CD14-positive monocyte (primary cell): ENCODE results near the gene GRK2. TPM values are rescaled to one million over a fixed set of nuclear protein-coding genes. Genes with fewer than 3 reads are reported as not detected.

Source experiments
- DNase-seq, 3 donors: peaks; one replicate each; pipeline ENCODE4 v3.0.0-alpha.2; 2011 to 2022
- H2AFZ ChIP-seq: 2 replicates; pipeline ENCODE4 v1.6.0; 2012; ENCODE audit warnings: mild to moderate bottlenecking, low read depth, low read length, inconsistent platforms; ENCODE audit not compliant: insufficient read depth, poor library complexity, severe bottlenecking
- H3K27ac ChIP-seq, 2 donors: 1 replicate in 1 of 2; 2 replicates in 1 of 2; pipeline ENCODE4 v1.5.1; 2012 to 2013; ENCODE audit warnings: low read length in 2 of 2, control low read depth in 1 of 2, inconsistent platforms in 1 of 2, low read depth in 1 of 2, mild to moderate bottlenecking in 1 of 2
- H3K27me3 ChIP-seq, 2 donors: one replicate each; pipeline versions ENCODE4 v1.6.0 to v1.6.1; 2011 to 2013; ENCODE audit warnings: low read length in 2 of 2; ENCODE audit not compliant: control insufficient read depth in 2 of 2, insufficient read depth in 2 of 2
- H3K36me3 ChIP-seq, 2 donors: replicated peaks in 1 of 2; 1 replicate in 1 of 2; 2 replicates in 1 of 2; pipeline versions ENCODE4 v1.5.1 to v1.6.1; 2012 to 2013; ENCODE audit warnings: low read length in 2 of 2, control low read depth in 1 of 2, inconsistent platforms in 1 of 2, mild to moderate bottlenecking in 1 of 2; ENCODE audit not compliant: insufficient read depth in 2 of 2, control insufficient read depth in 1 of 2
- H3K4me1 ChIP-seq, 2 donors: 1 replicate in 1 of 2; 2 replicates in 1 of 2; pipeline versions ENCODE4 v1.5.1 to v1.6.1; 2012 to 2013; ENCODE audit warnings: low read length in 2 of 2, control low read depth in 1 of 2, inconsistent platforms in 1 of 2, mild to moderate bottlenecking in 1 of 2, moderate library complexity in 1 of 2; ENCODE audit not compliant: insufficient read depth in 2 of 2, control insufficient read depth in 1 of 2
- H3K4me2 ChIP-seq: replicated peaks from 2 replicates; pipeline ENCODE3; 2012; ENCODE audit warnings: low read length, moderate library complexity, mild to moderate bottlenecking; ENCODE audit not compliant: poor library complexity, severe bottlenecking; ENCODE audit errors: extremely low read depth
- H3K4me3 ChIP-seq, 3 experiments: fragments of 200-600 bp in 1 of 3; sonication (generic) in 1 of 3; replicated peaks in 1 of 3; 1 replicate in 2 of 3; 2 replicates in 1 of 3; pipeline ENCODE4 v1.5.1; 2011 to 2013; ENCODE audit warnings: low read length in 3 of 3, mild to moderate bottlenecking in 3 of 3, control low read depth in 2 of 3, low read depth in 2 of 3, inconsistent platforms in 1 of 3, moderate library complexity in 1 of 3
- H3K79me2 ChIP-seq: 2 replicates; pipeline ENCODE4 v1.6.0; 2012; ENCODE audit warnings: mild to moderate bottlenecking, control low read depth, inconsistent platforms, low read length, moderate library complexity; ENCODE audit not compliant: insufficient read depth
- H3K9ac ChIP-seq: 2 replicates; pipeline ENCODE4 v1.6.0; 2017; ENCODE audit warnings: low read length, mild to moderate bottlenecking; ENCODE audit not compliant: insufficient read depth, poor library complexity, severe bottlenecking
- H3K9me3 ChIP-seq, 2 donors: replicated peaks in 1 of 2; 1 replicate in 1 of 2; 2 replicates in 1 of 2; pipeline versions ENCODE4 v1.5.1 to v1.6.1; 2012 to 2013; ENCODE audit warnings: low read length in 2 of 2, control low read depth in 1 of 2; ENCODE audit not compliant: control insufficient read depth in 1 of 2, insufficient read depth in 1 of 2
- H4K20me1 ChIP-seq: 2 replicates; pipeline ENCODE4 v1.6.0; 2012; ENCODE audit warnings: mild to moderate bottlenecking, low read length, control low read depth, moderate library complexity; ENCODE audit not compliant: insufficient read depth
- H3K27ac Mint-ChIP-seq, 7 donors: one replicate each; pipeline ENCODE4 v1.8.0; 2020; ENCODE audit warnings: mild to moderate bottlenecking in 7 of 7, mixed read lengths in 7 of 7, moderate library complexity in 6 of 7, inconsistent platforms in 2 of 7
- H3K27me3 Mint-ChIP-seq, 3 donors: one replicate each; pipeline ENCODE4 v1.8.0; 2021 to 2022; ENCODE audit warnings: low read depth in 3 of 3, mild to moderate bottlenecking in 3 of 3, mixed read lengths in 3 of 3, moderate library complexity in 3 of 3, inconsistent platforms in 1 of 3
- H3K36me3 Mint-ChIP-seq, 2 donors: one replicate each; pipeline ENCODE4 v1.8.0; 2020; ENCODE audit warnings: mixed read lengths in 2 of 2, inconsistent platforms in 1 of 2, mild to moderate bottlenecking in 1 of 2
- H3K4me1 Mint-ChIP-seq: one replicate; pipeline ENCODE4 v1.8.0; 2020; ENCODE audit warnings: mild to moderate bottlenecking, mixed read lengths
- H3K4me3 Mint-ChIP-seq, 2 donors: one replicate each; pipeline ENCODE4 v1.8.0; 2020; ENCODE audit warnings: mild to moderate bottlenecking in 2 of 2, mixed read lengths in 2 of 2, moderate library complexity in 1 of 2
- H3K9me3 Mint-ChIP-seq, 7 donors: one replicate each; pipeline ENCODE4 v1.8.0; 2020 to 2022; ENCODE audit warnings: mixed read lengths in 7 of 7, mild to moderate bottlenecking in 6 of 7, moderate library complexity in 6 of 7, inconsistent platforms in 2 of 7
- CTCF ChIP-seq: fragments of 200-600 bp; IDR thresholded peaks from one replicate; pipeline ENCODE4 v1.8.0; 2022; ENCODE audit warnings: antibody characterized with exemption, mild to moderate bottlenecking
- WGBS: methylation state at CpG from one replicate; pipeline ENCODE4 v1.1.5; 2013; ENCODE audit warnings: missing lambda C conversion rate; ENCODE audit not compliant: insufficient coverage; 5-methylcytosine and 5-hydroxymethylcytosine counted together
- intact Hi-C, 2 donors: fragments of 100-400 bp; cut with micrococcal nuclease; formaldehyde crosslinking; loops; one replicate each; pipeline versions ENCODE4 v1.15.0 to v1.15.1; 2023
- polyA plus RNA-seq, 3 donors: library from polyadenylated mRNA; depleted of rRNA in 1 of 3; unstranded in 2 of 3; stranded (reverse) in 1 of 3; fragments of 300-500 nt in 2 of 3; fragments of >200 nt in 1 of 3; fragmentation: Illumina TruSeq in 2 of 3; gene quantifications; 1 replicate in 2 of 3; 2 replicates in 1 of 3; pipeline ENCODE4 v1.2.3, GENCODE V29; 2012 to 2021

GRK2 gene
- polyA plus RNA-seq, 3 donors, result 34.9 to 777 (median 43.0) TPM

- no peaks in the 10 kb centered on the region for H3K9me3 ChIP-seq
- H3K4me1 ChIP-seq, result peaks cover 30 to 35% of the 10 kb centered on the region in 2 donors
- peaks cover 97% of the 10 kb centered on the region for H4K20me1 ChIP-seq
- Mint-ChIP-seq H3K9me3 (no peaks in the 10 kb centered on the region), H3K27me3 (peaks cover 0 to 2% (median under 1%) of the 10 kb centered on the region in 3 donors), H3K4me3 (no peak overlapping the region), H3K27ac (no peak overlapping the region), H3K4me1 (peaks cover 50% of the 10 kb centered on the region), H3K36me3 (peaks cover 34 to 59% of the 10 kb centered on the region in 2 donors)
- H3K4me2 ChIP-seq, result no peak overlapping the region
- H3K27me3 ChIP-seq, result no peaks in the 10 kb centered on the region
- no CpG with 5 or more reads among the region's 1 CpG for WGBS
- no peak for DNase-seq
- intact Hi-C loops, result no loop called here
- H3K4me3 ChIP-seq, result no peak overlapping the region
- peaks cover 20 to 50% of the 10 kb centered on the region in 2 donors for H3K36me3 ChIP-seq
- no peak overlapping the region for H3K27ac ChIP-seq
- H3K79me2 ChIP-seq, result peaks cover 85% of the 10 kb centered on the region
- no peak overlapping the region for H3K9ac ChIP-seq
- TF ChIP-seq CTCF, result no peak
- no peak overlapping the region for H2AFZ ChIP-seq
These were observed 28.7 kb upstream of the GRK2 start for GRCh38 chr11:67237574-67237973.

GRCh38 chr11:67238894-67239782 lies 27.1 kb upstream of the GRK2 start:
- Histone ChIP-seq H3K9me3 (no peaks in the 10 kb centered on the region), H3K4me2 (peak overlapping the region; percentile 86), H3K4me1 (peaks cover 30 to 35% of the 10 kb centered on the region in 2 donors), H3K36me3 (peaks cover 28 to 51% of the 10 kb centered on the region in 2 donors), H3K79me2 (peaks cover 94% of the 10 kb centered on the region), H4K20me1 (peaks cover 98% of the 10 kb centered on the region), H3K4me3 (peak overlapping the region in 1 of 3 experiments; percentile 91), H3K9ac (no peak overlapping the region), H3K27me3 (no peaks in the 10 kb centered on the region), H2AFZ (no peak overlapping the region), H3K27ac (peak overlapping the region; percentile 80 to 95)
- Mint-ChIP-seq H3K9me3 (no peaks in the 10 kb centered on the region), H3K36me3 (peaks cover 40 to 61% of the 10 kb centered on the region in 2 donors), H3K4me1 (peaks cover 47% of the 10 kb centered on the region), H3K4me3 (peak overlapping the region; percentile 96 to 98), H3K27ac (peak overlapping the region; percentile 91 to 99 (median 98)), H3K27me3 (peaks cover 0 to 2% (median 1%) of the 10 kb centered on the region in 3 donors)
- intact Hi-C loops, result no loop called here
- WGBS, result 19% methylated on average over 10 of the region's 10 CpGs
- no peak for DNase-seq
- no peak for TF ChIP-seq CTCF
